ENCODE results near the gene DHH. TPM values are rescaled to one million over a fixed set of nuclear protein-coding genes. Genes with fewer than 3 reads are reported as not detected.

DHH gene
- total and polyA plus RNA-seq, 9 of the 15 experiments (the other 6 are each of a cell fraction or from before 2014, with no cell fraction given): 0.07 to 2.6 (median 0.54) TPM

DNA sequence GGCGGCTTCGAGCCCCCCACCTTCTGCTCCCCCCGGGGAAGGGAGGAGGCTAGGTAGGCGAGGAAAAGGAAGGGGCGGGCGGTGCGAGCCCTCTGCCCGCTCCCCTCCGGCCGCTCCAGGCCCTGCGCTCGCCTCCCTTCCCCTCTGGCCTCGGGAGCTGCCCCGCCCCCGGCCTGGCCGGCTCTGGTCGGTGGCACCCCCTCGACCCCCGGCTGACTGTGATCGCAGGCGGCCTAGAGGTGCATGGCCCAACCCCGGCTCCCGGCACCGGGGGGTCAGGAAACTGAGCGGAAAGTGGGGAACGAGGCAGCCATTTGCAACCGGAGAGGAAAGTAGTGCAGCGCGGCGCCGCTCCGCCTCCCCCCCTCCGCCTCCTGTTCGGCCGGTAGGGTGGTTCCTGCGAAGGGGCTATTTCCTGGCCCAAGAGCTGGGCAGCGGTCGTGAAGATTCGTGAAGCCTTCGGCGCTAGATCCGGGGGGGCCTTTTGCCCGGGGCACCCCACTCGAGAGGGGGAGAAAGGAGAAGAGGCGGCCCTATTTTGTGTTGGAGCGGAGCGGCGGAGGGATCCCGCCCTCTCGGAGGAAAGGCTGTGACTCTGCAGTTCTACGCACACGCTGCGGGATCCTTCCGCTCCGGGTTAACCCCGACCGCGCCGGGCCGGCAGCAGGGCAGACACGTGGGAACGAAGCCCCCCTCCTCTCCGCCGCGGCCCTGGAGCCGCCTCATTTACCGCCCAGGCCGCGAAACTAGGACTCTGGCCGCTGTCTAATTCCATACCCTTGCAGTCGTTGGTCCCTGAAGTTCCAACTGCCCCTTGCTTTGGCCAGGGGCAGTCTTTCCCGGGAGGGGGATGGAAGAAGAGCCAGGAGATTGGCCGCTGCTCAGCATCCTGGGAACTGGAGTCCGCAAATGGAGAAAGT lies 34.1 kb downstream of the DHH start, which contains the start of gene KMT2D (continued):
- peak; percentile 95 for TF ChIP-seq TBP (optimal IDR thresholded peaks at IDR 0.05; ENCODE audit: low read depth, low read length)
- TF ChIP-seq E2F1 (CRISPR knock-in tag; IDR thresholded peaks at IDR 0.05): peak; percentile 77
- peak; percentile 93 for TF ChIP-seq GTF2E2 (tag; IDR thresholded peaks at IDR 0.05)
- TF ChIP-seq, protein P1, sequence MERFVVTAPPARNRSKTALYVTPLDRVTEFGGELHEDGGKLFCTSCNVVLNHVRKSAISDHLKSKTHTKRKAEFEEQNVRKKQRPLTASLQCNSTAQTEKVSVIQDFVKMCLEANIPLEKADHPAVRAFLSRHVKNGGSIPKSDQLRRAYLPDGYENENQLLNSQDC (CRISPR knock-in tag; IDR thresholded peaks at IDR 0.05): peak; percentile 44; the same call in 1 of the 2 replicates
- peak; percentile 61 to 83 for TF ChIP-seq AFF1 (IDR thresholded peaks at IDR 0.05; ENCODE audit: low read depth in 1 of 2, partially characterized antibody in 2 of 2)
- 0 out of 2 replicates have a peak, but pooled peaks have one; percentile 18 for TF ChIP-seq THRB (CRISPR knock-in tag; conservative IDR thresholded peaks at IDR 0.05)
- TF ChIP-seq ZNF384 (IDR thresholded peaks at IDR 0.05; ENCODE audit: low read depth, low read length): no peak
- no peak for TF ChIP-seq SMAD2 (IDR thresholded peaks at IDR 0.05; ENCODE audit: low read depth, low read length)
- peak; percentile 96 for TF ChIP-seq CREM (IDR thresholded peaks at IDR 0.05; ENCODE audit: low read depth)
- TF ChIP-seq ZNF778 (CRISPR knock-in tag; IDR thresholded peaks at IDR 0.05): no peak
- peak; percentile 78 for TF ChIP-seq PHF8 (IDR thresholded peaks at IDR 0.05; ENCODE audit: borderline replicate concordance, low read length)
- TF ChIP-seq, protein P2, sequence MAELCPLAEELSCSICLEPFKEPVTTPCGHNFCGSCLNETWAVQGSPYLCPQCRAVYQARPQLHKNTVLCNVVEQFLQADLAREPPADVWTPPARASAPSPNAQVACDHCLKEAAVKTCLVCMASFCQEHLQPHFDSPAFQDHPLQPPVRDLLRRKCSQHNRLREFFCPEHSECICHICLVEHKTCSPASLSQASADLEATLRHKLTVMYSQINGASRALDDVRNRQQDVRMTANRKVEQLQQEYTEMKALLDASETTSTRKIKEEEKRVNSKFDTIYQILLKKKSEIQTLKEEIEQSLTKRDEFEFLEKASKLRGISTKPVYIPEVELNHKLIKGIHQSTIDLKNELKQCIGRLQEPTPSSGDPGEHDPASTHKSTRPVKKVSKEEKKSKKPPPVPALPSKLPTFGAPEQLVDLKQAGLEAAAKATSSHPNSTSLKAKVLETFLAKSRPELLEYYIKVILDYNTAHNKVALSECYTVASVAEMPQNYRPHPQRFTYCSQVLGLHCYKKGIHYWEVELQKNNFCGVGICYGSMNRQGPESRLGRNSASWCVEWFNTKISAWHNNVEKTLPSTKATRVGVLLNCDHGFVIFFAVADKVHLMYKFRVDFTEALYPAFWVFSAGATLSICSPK (IDR thresholded peaks at IDR 0.05; ENCODE audit: borderline replicate concordance): 0 out of 2 replicates have a peak, but pooled peaks have one; percentile 21
- peak; percentile 35; the same call in 1 of the 2 replicates for TF ChIP-seq CBFA2T3 (IDR thresholded peaks at IDR 0.05)
- TF ChIP-seq ZNF780A (CRISPR knock-in tag; IDR thresholded peaks at IDR 0.05): no peak
- no peak for TF ChIP-seq TAL1 (IDR thresholded peaks at IDR 0.05)
- no peak for TF ChIP-seq ZNF586 (CRISPR knock-in tag; conservative IDR thresholded peaks at IDR 0.05)
- TF ChIP-seq HNRNPL (IDR thresholded peaks at IDR 0.05; ENCODE audit: low read depth, low read length): no peak; the same call in 1 of the 2 replicates
